ENCODE measurements around the gene SCTR.

SCTR gene

DNA sequence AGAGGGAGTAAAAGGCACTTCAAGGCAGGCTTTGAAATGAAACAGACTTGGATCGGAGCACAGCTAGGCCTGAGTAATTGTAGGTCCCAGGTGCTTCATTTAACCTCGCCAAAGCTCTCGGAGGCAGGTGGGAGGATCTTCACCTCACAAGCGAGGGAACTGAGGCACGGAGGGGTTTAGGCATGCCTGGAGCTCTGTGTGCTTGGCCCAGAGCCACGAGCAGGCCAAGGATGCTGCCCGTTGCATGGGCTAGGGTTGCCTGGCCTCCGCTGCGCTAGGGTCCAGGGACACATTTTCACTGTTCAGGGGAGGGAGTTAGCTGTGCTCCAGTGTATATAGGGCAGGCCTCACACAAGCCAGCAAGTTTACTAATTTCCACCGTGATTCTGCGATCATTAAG, 81.4 kb downstream of the SCTR start:
- DNase-seq (ENCODE audit: low read depth): no peak

DNA sequence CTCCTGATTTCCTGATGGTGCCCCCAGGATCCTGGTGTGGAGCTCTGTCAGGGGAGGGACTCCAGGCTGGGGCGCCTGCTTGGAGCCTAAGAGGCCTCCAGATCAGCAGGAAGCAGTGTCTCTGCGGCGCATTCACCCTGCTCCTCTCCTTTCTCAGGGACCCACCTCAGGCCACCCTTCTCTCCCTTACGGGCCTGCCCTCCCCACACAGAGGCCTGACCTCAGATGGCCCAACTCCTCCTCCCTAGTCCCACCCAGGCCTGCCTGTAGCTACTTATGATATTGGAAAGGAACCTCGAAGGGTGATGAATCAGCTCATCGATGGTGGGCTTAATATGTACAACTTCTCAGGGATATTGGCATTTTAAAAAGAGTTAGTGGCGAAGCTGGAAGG, 82.1 kb downstream of the SCTR start:
- no peak for DNase-seq (ENCODE audit: low read depth)

DNA sequence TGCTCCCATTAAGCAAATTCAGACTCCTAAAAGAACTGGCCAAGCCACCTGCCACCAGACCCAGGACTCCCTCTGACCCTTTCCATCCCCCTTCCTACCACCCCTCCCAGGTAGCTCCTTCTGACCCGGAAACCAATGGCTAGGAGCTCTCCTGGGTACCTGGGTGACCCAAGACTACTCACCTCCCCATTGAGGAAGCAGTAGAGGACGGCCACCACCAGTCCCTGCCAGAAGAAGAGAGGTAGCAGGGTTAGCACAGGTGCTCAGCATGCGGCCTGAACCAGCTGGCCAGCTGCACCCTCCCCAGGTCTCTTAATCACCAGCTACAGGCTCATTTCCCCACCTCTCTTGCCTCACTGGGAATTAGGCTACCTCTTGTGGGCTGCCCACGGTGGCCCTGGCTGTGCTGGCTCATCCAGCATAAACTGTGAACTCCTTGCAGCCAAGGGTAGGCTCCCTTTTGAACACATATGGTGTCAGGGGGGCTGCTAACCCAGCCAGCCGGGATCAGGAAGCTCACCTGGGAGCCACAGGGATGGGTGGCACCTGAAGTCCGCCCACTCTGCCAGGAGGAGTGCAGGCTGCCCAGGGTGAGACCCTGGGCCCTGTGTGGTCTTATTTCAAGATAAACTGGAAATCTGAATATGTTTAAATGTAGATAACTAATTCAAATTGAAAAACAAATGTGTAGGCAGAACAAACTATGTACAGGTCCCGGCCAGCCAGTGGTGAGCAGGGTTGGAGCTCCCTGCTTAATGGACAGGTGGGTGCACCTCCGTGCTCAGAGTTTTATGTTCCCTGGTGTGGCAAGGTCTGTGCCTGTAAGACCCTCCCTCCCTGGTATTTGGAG, 82.7 kb downstream of the SCTR start:
- DNase-seq (ENCODE audit: low read depth): no peak

DNA sequence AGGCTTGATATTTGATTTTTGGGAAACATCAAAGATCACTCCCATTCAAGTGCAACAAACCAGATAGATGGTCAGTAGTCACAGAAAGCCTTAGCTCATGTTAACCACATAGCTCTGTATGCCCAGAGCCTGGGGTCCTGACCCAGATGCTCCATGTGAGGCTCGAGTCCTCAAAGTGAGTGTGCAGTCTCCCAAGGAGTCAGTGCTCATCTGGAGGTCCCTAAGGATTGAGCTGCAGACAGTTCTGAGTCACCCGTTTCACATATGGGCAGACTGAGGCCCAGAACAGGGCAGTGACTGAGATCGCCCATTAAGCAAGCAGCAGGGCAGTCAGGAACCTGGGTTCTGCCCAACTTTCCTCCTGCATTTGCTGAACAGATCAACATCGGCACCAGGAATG, 83.4 kb downstream of the SCTR start:
- DNase-seq (ENCODE audit: low read depth): no peak

DNA sequence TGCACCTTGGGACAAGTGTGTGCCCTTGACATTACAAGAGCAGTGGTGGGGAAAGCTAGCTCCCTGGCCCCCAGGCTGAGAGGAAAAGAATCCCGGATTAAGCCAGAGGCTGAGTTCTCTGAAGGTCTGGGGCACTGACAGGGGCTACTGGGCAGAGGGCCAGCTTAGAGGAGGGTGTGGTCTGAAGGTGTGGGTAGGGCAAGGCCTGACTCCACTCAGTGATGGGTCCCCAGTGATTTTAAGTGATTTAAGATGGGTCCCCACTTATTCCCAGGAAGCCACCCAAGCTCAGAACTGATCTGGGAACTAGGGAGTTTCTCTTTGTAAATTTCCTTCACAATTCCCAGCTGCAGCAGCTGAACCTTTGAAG, 83.8 kb downstream of the SCTR start:
- DNase-seq (ENCODE audit: low read depth): no peak

DNA sequence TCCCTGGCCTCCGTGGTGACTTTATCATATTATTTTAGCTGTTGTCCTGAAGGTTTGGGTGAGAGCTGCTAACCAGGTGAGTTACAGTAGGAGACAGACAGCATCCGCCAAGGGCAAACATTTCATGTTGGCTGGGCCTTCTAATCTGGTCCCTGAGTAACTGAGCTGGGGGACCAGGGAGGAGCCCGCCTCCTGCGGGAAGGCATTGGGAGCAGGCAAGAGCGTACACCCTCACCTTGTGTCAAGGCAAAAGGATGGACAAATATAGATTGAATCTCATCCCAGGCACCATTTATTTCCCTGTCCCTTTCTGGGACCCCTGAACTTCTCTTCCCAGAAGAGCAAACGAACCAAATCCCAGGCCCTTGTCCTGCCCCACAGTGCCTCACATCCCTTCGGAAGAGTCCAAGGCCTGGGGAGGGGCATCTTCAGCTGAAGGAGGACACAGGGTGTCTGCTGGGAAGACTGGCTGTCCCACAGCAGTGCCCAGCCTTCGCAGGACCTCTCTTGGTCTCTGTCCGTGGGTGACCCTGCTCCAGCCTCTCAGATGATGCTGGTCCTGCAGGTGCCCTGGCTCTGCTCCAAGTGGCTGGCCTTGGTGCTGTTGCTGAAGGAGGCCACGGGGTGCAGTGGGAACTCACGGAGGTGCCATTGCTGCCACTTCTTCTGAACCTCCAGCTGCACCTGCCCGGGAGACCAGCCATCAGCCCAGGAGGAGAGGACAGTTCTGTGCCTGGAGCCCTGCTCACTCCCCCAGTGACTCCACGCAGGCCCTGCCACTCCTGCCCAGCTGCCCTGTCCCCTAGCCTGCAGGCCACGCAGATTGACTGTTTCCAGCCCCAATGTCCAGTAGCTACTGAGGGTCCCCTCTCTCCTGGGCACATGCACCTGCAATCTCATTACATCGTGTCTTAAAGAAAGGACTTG, 84.4 kb downstream of the SCTR start:
- no peak for DNase-seq (ENCODE audit: low read depth)

DNA sequence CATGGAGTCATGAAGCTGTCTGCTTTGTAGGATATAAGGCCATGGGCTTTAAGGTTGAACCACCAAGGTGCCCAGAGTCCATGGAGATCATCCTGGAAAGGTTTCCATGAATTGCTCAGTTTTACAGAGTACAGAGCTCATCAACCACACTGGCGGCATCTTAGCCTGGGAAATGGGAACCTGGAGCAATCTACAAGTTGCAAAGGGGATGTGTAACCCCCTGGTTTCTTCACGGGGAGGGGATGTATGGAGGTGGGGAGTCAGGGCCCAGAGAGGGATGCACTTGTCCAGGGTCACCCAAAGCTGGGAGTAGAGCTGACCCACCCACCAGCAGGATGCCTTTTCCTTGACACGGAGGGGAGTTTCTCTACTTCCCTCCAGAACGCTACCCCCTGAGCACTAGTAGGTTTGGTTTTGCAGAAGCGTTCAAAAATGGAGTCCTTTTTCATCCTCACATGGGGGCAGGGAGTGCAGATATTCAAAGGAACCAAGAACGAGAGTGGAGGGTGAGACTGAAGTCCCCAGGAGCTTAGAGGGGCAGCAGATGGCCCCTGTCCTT, 85.5 kb downstream of the SCTR start:
- DNase-seq (ENCODE audit: low read depth): no peak

DNA sequence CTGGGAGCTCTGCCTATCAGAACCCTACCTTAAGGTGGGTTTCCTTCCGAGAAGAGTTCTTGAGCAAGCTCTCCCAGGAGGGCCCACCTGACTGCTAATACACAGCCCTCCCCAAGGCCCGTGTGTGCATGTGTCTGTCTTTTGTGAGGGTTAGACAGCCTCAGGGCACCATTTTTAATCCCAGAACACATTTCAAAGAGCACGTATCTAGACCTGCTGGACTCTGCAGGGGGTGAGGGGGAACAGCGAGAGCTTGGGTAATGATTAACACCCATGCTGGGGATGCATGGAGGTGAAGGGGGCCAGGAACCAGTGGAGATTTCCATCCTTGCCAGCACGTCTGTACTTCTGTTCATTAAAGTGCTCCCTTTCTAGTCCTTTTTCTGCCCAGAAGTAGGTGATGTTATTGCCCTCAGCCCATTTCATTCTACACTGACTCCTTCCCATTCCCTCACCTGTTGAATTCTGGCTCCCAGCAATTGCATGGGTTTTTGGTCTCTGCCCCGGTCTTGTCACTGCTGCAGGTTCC, 86.1 kb downstream of the SCTR start:
- no peak for DNase-seq (ENCODE audit: low read depth)

DNA sequence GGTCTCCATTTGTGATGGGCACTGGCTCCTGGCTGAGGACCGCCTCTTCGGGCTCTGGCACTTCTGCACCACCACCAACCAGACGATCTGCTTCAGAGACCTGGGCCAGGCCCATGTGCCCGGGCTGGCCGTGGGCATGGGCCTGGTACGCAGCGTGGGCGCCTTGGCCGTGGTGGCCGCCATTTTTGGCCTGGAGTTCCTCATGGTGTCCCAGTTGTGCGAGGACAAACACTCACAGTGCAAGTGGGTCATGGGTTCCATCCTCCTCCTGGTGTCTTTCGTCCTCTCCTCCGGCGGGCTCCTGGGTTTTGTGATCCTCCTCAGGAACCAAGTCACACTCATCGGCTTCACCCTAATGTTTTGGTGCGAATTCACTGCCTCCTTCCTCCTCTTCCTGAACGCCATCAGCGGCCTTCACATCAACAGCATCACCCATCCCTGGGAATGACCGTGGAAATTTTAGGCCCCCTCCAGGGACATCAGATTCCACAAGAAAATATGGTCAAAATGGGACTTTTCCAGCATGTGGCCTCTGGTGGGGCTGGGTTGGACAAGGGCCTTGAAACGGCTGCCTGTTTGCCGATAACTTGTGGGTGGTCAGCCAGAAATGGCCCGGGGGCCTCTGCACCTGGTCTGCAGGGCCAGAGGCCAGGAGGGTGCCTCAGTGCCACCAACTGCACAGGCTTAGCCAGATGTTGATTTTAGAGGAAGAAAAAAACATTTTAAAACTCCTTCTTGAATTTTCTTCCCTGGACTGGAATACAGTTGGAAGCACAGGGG, 87.1 kb downstream of the SCTR start:
- DNase-seq (ENCODE audit: low read depth): no peak

DNA sequence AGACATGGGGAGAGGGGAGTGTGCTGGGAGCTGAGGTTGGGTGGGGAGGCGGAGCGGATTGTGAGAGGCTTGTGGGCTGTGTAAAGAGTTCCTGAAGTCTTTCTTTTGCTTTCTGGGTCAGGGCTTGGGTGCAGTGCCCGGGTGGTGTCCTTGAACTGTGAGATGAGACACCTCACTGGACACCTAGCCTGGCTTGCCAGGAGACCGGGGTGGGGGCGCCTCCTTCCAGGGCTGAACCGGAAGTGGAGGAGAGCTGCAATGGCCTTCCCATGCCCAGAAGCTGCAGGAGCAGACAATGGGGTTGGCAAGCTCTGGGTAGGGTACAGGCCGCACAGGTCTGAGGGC, 88.4 kb downstream of the SCTR start:
- no peak for DNase-seq (ENCODE audit: low read depth)

DNA sequence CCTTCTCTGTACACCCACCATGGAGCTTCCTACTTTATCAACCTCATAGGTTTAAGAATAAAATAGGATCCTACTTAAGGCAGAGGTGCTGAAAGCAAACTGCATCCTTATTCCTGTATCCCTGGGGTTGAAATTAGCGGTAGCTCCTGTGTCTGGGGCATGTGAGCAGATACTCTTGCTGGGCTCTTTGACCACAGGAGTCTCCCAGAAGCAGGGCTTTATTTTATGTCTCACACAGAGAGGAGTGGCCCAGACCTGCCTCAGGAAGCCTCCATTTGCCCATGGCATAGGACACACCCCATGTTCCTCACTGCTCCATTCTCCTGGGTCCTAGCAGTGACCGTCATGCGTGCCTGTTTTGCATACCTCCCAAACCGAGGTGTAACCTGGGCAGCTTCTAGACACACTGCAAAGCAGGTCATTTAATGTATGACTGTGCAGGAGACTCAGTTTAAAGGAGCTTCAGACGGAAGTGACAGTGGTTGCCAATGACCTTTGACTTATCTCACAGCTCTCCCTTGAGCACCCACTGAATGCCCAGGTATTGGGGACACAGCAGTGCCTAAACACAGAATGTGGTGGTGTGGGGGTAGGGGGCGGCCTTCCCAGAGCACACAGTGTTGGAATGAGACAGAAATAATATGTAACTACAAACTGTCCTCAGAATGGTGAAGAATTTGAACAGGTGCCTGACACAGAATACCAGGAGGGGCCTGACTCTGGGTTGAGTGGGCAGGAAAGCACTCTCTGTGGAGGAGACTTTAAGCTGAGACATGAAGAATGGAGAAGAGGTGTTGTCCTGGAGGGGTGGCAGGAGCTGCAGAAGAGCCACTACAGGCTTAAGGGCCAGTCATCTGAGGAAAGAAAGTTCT, 89.0 kb downstream of the SCTR start:
- no peak for DNase-seq (ENCODE audit: low read depth)

DNA sequence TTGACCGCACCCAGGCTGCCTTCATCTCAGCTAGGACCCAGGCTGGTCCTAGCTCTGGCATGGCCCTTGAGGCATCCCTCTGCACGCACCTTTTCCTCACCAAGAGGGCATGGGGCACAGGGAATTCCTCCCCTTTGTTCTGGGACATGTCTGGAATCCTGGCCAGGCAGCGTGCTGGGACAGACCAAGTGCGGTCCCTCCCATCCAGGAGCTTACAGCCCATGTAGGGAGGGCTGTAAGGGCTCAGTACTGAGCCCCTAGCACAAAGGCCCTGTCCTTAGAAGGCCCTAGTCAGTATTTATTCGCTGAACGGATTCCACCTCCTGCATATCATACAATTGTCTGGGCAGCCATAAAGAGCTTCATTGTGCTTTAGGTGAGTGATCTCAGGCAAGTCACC, 89.6 kb downstream of the SCTR start:
- no peak for DNase-seq (ENCODE audit: low read depth)

DNA sequence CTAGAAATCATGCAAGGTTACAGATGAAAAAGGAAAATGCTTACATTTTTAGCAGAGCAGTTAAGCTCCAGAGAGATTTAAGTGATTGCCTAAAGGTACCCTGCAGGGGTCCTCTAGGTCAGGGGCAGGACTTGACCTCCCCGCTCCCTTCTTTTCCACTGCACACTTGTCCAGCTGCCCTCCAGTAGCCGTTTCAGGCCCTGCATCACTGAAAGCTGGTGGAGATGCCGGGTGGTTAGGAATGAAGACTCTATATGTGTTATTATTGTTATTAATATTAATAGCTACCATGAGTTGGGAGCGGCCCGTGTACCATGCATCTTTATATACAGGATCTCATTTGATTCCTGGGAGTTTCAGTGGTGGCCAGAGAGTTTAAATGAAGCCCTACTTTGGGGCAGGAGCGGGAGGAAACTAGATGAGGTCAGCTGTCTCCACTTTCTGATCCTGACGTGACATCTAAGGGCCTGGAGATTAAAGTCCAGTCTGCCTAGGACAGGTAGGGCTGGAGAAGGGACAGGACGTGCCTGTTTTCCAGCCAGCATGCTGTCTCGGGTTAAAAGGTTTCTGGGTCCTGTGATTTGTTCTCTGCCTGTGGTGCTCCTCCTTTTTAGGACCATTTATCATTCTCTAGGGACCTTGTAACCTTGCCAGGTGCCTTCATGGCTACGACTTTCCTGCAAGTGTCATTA, 90.5 kb downstream of the SCTR start:
- DNase-seq (ENCODE audit: low read depth): no peak

DNA sequence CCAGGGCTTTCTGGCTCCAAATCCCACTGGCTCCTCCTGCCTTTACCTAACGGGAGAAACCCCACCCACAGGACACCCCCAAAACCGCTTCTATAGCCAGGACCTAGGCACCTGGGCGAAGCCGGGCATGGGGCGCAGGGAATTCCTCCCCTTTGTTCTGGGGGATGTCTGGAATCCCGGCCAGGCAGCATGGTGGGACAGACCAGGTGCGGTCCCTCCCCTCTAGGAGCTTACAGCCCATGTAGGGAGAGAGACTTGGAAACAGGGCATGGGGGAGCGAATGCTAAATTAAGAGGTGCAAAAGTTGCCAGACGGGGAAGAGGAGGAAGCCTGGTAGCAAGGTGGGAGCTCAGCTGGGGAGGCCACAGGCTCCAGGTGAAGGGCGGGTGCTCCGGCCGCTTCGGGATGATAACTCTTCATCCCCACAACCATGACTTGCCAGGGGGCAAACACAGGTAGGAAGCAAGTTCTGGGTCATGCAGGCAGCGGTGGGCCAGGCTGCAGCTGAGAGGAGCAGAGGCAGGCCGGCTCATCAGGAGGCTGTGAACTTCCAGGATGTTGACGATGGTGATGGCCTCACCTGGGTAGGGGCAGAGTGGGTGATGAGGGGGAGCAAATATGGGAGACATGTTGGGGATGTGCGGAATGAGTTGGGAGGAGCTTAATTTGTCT, 91.3 kb downstream of the SCTR start:
- DNase-seq (ENCODE audit: low read depth): no peak

DNA sequence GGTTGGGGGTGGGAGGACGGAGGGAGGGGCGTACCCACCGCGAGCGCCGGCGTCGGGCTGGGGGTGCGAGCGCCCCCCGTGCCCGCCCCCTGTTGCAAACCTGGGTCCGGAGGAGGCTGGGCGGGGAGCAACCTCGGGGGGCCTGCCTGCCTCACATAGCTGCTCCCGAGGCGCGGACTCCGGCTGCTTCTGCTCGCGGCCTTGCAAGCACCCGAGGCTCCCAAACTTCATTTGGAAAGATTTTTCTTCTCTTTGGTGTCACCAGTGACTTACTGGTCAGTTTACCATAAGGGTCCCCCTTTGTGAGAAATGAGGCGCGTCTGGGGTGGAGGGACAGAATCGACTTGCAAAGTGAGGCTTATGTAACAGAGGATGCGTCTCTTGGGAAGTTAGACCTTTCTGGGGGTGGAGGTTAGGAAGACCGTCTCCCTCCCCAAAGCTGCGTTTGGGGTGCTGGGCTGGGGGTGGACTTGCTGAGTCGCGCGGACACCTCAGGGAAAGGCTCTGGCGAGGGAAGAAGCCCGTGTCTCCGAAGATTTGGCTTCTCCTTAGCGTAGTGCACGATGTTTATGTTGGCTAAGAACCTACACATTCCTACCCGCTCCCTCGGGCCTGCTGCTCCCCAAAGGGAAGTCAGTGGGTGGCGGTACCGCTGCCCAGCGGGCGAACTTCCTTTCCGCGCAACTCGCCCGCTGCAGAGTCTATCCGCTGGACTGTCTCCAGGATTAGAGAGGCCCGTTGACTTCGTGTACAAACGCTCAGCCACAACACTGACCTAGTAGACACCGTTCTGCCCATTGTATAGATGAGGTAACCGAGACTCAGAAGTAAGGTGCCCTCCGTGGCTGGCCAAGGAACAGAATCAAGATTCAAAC, 92.1 kb downstream of the SCTR start:
- no peak for DNase-seq (ENCODE audit: low read depth)

DNA sequence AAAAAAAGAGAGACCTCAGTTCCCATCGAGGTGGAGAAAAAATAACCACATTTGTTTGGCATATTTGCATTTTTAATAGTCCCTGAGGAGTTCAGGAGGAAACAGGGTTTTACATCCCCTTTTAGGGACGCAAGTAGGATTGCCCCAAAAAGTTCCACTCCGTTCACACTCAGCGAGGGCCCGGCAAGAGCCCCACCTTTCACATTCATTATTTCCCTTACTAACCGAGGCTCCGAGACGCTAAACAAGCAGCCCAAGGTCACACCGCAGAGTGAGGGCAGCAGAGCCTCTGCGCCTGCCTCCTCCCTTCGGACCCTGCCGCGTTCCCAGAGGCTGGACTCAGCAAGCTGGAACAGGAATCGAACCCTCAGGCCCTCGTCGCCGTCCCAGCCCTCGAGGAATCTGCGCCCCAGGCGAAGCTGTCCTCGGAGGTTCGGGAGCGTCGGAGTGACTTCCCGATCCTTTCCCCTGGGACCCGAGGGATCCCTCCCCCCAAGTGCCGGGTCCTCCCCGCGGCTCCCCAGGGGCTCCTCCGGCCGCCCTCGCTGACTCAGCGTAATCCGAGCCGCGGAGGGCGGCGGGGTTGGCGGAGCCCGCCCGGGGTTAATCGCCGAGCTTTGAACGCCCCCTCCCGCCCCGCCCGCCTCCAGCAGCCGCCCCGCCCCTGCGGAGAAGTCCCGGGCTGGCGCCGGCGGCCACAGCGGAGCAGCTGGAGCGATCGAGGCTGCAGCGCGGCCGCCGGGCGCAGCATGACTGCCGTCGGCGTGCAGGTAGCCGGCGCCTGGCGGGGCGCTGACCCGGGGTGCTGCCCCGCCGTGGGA, 92.9 kb downstream of the SCTR start, which contains the start of gene TMEM37:
Gene TMEM37, plus strand, starts transcription at position 700 of the 821 bp plus-strand sequence. Its CDS starts 50 bp downstream, at position 750.
- DNase-seq (ENCODE audit: low read depth): no peak

DNA sequence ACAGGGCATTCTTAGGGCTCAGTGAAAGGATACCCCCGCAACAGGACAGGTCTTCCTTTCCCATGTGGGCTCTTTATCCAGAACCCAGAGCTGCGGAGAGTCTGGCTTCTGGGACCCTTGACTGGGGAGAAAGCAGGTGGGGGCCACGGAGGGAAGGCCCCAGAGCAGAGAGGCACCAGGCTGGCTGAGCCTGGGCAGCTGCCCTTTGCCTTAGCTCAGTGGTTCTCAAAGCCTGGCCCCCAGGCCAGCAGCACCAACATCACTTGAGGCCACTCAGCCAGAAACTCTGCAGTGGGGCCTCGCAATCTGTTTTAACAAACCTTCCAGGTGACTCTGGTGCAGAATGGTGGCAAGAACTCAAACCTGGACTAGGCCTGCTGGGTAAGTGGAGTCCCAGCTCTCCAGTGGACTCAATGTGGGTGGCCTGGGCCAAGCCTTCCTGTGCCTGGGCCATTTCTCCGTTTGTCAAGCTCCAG, 94.2 kb downstream of the SCTR start:
- no peak for DNase-seq (ENCODE audit: low read depth)
